Gastroesophageal sphincter (tissue), 3 donors: ENCODE measurements around the gene IMMT.

Experiments
- EP300 ChIP-seq: sonication (generic); formaldehyde crosslinking; IDR thresholded peaks from one replicate; pipeline ENCODE4 v1.6.1; 2017; ENCODE audit warnings: antibody characterized with exemption, mild to moderate bottlenecking
- POLR2A ChIP-seq, 2 donors: fragments of 450-650 bp; IDR thresholded peaks; one replicate each; pipeline ENCODE4 v1.6.1; 2017; ENCODE audit warnings: antibody characterized with exemption in 2 of 2, mild to moderate bottlenecking in 2 of 2, moderate library complexity in 1 of 2
- TF ChIP-seq, protein P1 (sequence below), 4 experiments: fragments of 200-600 bp in 2 of 4; fragments of 450-650 bp in 2 of 4; sonication (generic) in 1 of 4; IDR thresholded peaks; one replicate each; pipeline ENCODE4 v1.5.1; 2017 to 2019; ENCODE audit warnings: antibody characterized with exemption in 4 of 4, mild to moderate bottlenecking in 2 of 4, moderate library complexity in 2 of 4

- TF ChIP-seq, protein P1, sequence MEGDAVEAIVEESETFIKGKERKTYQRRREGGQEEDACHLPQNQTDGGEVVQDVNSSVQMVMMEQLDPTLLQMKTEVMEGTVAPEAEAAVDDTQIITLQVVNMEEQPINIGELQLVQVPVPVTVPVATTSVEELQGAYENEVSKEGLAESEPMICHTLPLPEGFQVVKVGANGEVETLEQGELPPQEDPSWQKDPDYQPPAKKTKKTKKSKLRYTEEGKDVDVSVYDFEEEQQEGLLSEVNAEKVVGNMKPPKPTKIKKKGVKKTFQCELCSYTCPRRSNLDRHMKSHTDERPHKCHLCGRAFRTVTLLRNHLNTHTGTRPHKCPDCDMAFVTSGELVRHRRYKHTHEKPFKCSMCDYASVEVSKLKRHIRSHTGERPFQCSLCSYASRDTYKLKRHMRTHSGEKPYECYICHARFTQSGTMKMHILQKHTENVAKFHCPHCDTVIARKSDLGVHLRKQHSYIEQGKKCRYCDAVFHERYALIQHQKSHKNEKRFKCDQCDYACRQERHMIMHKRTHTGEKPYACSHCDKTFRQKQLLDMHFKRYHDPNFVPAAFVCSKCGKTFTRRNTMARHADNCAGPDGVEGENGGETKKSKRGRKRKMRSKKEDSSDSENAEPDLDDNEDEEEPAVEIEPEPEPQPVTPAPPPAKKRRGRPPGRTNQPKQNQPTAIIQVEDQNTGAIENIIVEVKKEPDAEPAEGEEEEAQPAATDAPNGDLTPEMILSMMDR (IDR thresholded peaks at IDR 0.05), result peak; percentile 82 to 95 (median 93)
- TF ChIP-seq POLR2A (IDR thresholded peaks at IDR 0.05), result no peak
- no peak for TF ChIP-seq EP300
Observed at GRCh38 chr2:86221066-86221684, 25.9 kb upstream of the IMMT start.
